RWPE1 (cell line): ENCODE data around the gene SHROOM1.

ENCODE experiments used
- CTCF ChIA-PET: fragments of 350-600 bp; sonication (Branson Sonifier 250); formaldehyde crosslinking; extraction: SDS; loops from one replicate; lab custom pipeline; 2021; lab: Yijun Ruan, JAX
- POLR2A ChIA-PET: fragments of 400-600 bp; formaldehyde crosslinking; extraction: SDS; loops from one replicate; lab custom pipeline; 2020; ENCODE audit warnings: antibody characterized with exemption; ENCODE audit not compliant: low non-redundant PET; lab: Yijun Ruan, JAX
- DNase-seq: peaks from one replicate; pipeline ENCODE4 v3.0.0; 2012; ENCODE audit warnings: low spot score
- H3K27ac ChIP-seq: fragments of 450-650 bp; 2 replicates; pipeline ENCODE4 v1.5.1; 2017
- CTCF ChIP-seq: fragments of 450-650 bp; conservative IDR thresholded peaks from 2 replicates; pipeline ENCODE4 v1.5.1; 2017; ENCODE audit warnings: low read depth, mild to moderate bottlenecking

The SHROOM1 gene

GRCh38 chr5:132867046-132867451, 36.6 kb upstream of the SHROOM1 start:
- no peak for TF ChIP-seq CTCF
- CTCF ChIA-PET: interaction anchor here (1.6 to 1.9 kb wide), 2 partner anchors 34 to 114 kb away, joined by 3 to 6 read pairs; no protein-coding TSS in a partner anchor
- POLR2A ChIA-PET: interaction anchor here (0.6 kb wide), 1 partner anchor 310 kb away, joined by 3 read pairs; the partner anchor contains the start of gene RAD50
- no peak for DNase-seq
- H3K27ac ChIP-seq: peak overlapping the region; percentile 81

GRCh38 chr5:132866342-132867045, 36.0 kb upstream of the SHROOM1 start, which contains the start of the genes GDF9 and UQCRQ:
TSS of gene GDF9 (minus strand) at chr5:132866469. CDS start at chr5:132864533, 1,936 bp downstream.
TSS of gene UQCRQ (plus strand) at chr5:132866642. CDS start at chr5:132866882, 240 bp downstream.
- TF ChIP-seq CTCF: peak; percentile 57
- peak; percentile 99 for DNase-seq
- H3K27ac ChIP-seq: peak within 1 kb of the TSS; percentile 81
- POLR2A ChIA-PET: interaction anchor here (0.9 to 1.2 kb wide), 5 partner anchors 10 to 46 kb away, joined by 3 to 7 read pairs (median 6); no protein-coding TSS in a partner anchor
- CTCF ChIA-PET: interaction anchor here (0.6 to 1.9 kb wide), 6 partner anchors 26 to 1117 kb away, joined by 3 to 6 read pairs (median 4); no protein-coding TSS in a partner anchor

GRCh38 chr5:132865668-132866341, 35.4 kb upstream of the SHROOM1 start:
- DNase-seq: no peak
- no peak for TF ChIP-seq CTCF
- peak overlapping the region; percentile 81 for H3K27ac ChIP-seq
- POLR2A ChIA-PET: interaction anchor here (0.9 to 1.2 kb wide), 5 partner anchors 9 to 46 kb away, joined by 3 to 7 read pairs (median 6); no protein-coding TSS in a partner anchor
- CTCF ChIA-PET: interaction anchor here (0.5 to 1.9 kb wide), 8 partner anchors 26 to 1118 kb away, joined by 3 to 6 read pairs (median 4); no protein-coding TSS in a partner anchor

- no peak for DNase-seq
- ChIA-PET CTCF (interaction anchor here (1.1 to 2.9 kb wide), 4 partner anchors 10 to 107 kb away, joined by 3 to 9 read pairs (median 5); partner anchors contain the start of gene SHROOM1), POLR2A (interaction anchor here (0.5 to 0.6 kb wide), 2 partner anchors 35 to 40 kb away, joined by 7 to 9 read pairs; no protein-coding TSS in a partner anchor)
- no peak overlapping the region for H3K27ac ChIP-seq
- no peak for TF ChIP-seq CTCF
Observed at GRCh38 chr5:132860742-132861141, 30.3 kb upstream of the SHROOM1 start.

- CTCF ChIA-PET: interaction anchor here (1.9 to 2.9 kb wide), 2 partner anchors 14 to 30 kb away, joined by 5 to 9 read pairs; partner anchors contain the start of gene SHROOM1
- POLR2A ChIA-PET: no interaction called here
- no peak for DNase-seq
- no peak overlapping the region for H3K27ac ChIP-seq
- no peak for TF ChIP-seq CTCF
Observed at GRCh38 chr5:132859889-132860437, 29.5 kb upstream of the SHROOM1 start.
